ENCODE results near the gene TSPAN18. TPM values are rescaled to one million over a fixed set of nuclear protein-coding genes. Genes with fewer than 3 reads are reported as not detected.

The TSPAN18 gene
- total RNA-seq, 1 donor from 2014 or later, result 46.4 TPM

GRCh38 chr11:44789496-44789895 lies 62.7 kb downstream of the TSPAN18 start:
- no peak for ATAC-seq
- intact Hi-C loops (cut with DNase I), result no loop called here
- DNase-seq, result no peak
- H3K36me3 ChIP-seq, result no peaks in the 10 kb centered on the region
- no peaks in the 10 kb centered on the region for H3K9me3 ChIP-seq
- no peaks in the 10 kb centered on the region for H3K4me1 ChIP-seq
- no peak for TF ChIP-seq CTCF (IDR thresholded peaks at IDR 0.05)
- H3K27me3 ChIP-seq, result no peaks in the 10 kb centered on the region
- no peak overlapping the region for H3K4me3 ChIP-seq
- no peak overlapping the region for H3K27ac ChIP-seq

GRCh38 chr11:44790211-44790610 lies 63.4 kb downstream of the TSPAN18 start:
- no peak overlapping the region for H3K27ac ChIP-seq

GRCh38 chr11:44791316-44791925 lies 64.7 kb downstream of the TSPAN18 start:
- no peak for ATAC-seq
- no peaks in the 10 kb centered on the region for H3K27me3 ChIP-seq
- TF ChIP-seq CTCF (IDR thresholded peaks at IDR 0.05), result no peak
- H3K36me3 ChIP-seq, result no peaks in the 10 kb centered on the region
- H3K4me1 ChIP-seq, result no peaks in the 10 kb centered on the region
- H3K4me3 ChIP-seq, result no peak overlapping the region
- DNase-seq, result no peak
- H3K9me3 ChIP-seq, result no peaks in the 10 kb centered on the region
- intact Hi-C loops (cut with DNase I), result no loop called here
- no peak overlapping the region for H3K27ac ChIP-seq

More at GRCh38 chr11:44790211-44790610, 63.4 kb downstream of the TSPAN18 start:
- no peak for ATAC-seq
- no peak for DNase-seq
- H3K9me3 ChIP-seq, result no peaks in the 10 kb centered on the region
- H3K27me3 ChIP-seq, result no peaks in the 10 kb centered on the region
- H3K36me3 ChIP-seq, result no peaks in the 10 kb centered on the region
- no peak overlapping the region for H3K4me3 ChIP-seq
- intact Hi-C loops (cut with DNase I), result no loop called here
- H3K4me1 ChIP-seq, result no peaks in the 10 kb centered on the region
- no peak for TF ChIP-seq CTCF (IDR thresholded peaks at IDR 0.05)

- intact Hi-C loops (cut with DNase I), result no loop called here
- peak; percentile 42 for DNase-seq
- Histone ChIP-seq H3K27ac (no peak overlapping the region), H3K4me1 (no peaks in the 10 kb centered on the region), H3K9me3 (no peaks in the 10 kb centered on the region), H3K4me3 (no peak overlapping the region), H3K27me3 (no peaks in the 10 kb centered on the region), H3K36me3 (no peaks in the 10 kb centered on the region)
- ATAC-seq, result no peak
- no peak for TF ChIP-seq CTCF (IDR thresholded peaks at IDR 0.05)
Observed at GRCh38 chr11:44792171-44792570, 65.4 kb downstream of the TSPAN18 start.

GRCh38 chr11:44793350-44794090 lies 66.8 kb downstream of the TSPAN18 start:
- Histone ChIP-seq H3K4me3 (no peak overlapping the region), H3K9me3 (no peaks in the 10 kb centered on the region), H3K4me1 (no peaks in the 10 kb centered on the region), H3K27ac (no peak overlapping the region), H3K36me3 (no peaks in the 10 kb centered on the region), H3K27me3 (no peaks in the 10 kb centered on the region)
- no peak for TF ChIP-seq CTCF (IDR thresholded peaks at IDR 0.05)
- ATAC-seq, result no peak
- intact Hi-C loops (cut with DNase I), result no loop called here
- DNase-seq, result peak; percentile 22
